Chondrocyte (in vitro differentiated cells): ENCODE data around the gene FOXP1. TPM values are rescaled to one million over a fixed set of nuclear protein-coding genes. Genes with fewer than 3 reads are reported as not detected.

ENCODE experiments used
- DNase-seq: peaks from one replicate; pipeline ENCODE4 v3.0.0; 2021; ENCODE audit warnings: mixed read lengths, low spot score
- H3K27ac Mint-ChIP-seq: one replicate; pipeline ENCODE4 v1.8.0; 2021; ENCODE audit warnings: mild to moderate bottlenecking, moderate library complexity, mixed read lengths; ENCODE audit not compliant: unreplicated experiment
- H3K27me3 Mint-ChIP-seq: 2 replicates; pipeline ENCODE4 v1.8.0; 2021; ENCODE audit warnings: low read depth, mixed read lengths
- H3K36me3 Mint-ChIP-seq: 2 replicates; pipeline ENCODE4 v1.8.0; 2021; ENCODE audit warnings: low read depth, mixed read lengths
- H3K4me1 Mint-ChIP-seq: 2 replicates; pipeline ENCODE4 v1.8.0; 2021; ENCODE audit warnings: low read depth, mild to moderate bottlenecking, mixed read lengths
- H3K4me3 Mint-ChIP-seq: one replicate; pipeline ENCODE4 v1.8.0; 2021; ENCODE audit warnings: mild to moderate bottlenecking, moderate library complexity, mixed read lengths; ENCODE audit not compliant: unreplicated experiment
- H3K9me3 Mint-ChIP-seq: 2 replicates; pipeline ENCODE4 v1.8.0; 2021; ENCODE audit warnings: low read depth, mixed read lengths
- CTCF ChIP-seq: fragments of 200-600 bp; sonication (generic); IDR thresholded peaks from 2 replicates; pipeline ENCODE4 v1.5.0; 2021; ENCODE audit warnings: antibody characterized with exemption, mild to moderate bottlenecking, moderate library complexity
- total RNA-seq: library from RNA; stranded (reverse); gene quantifications from 3 replicates; pipeline ENCODE4 v1.2.1, GENCODE V29; 2021

The FOXP1 gene
- total RNA-seq, 1 donor from 2014 or later, result 206 TPM

GRCh38 chr3:71090207-71090606, 493.3 kb downstream of the FOXP1 start:
- TF ChIP-seq CTCF, result no peak
- H3K4me3 Mint-ChIP-seq, result no peak overlapping the region
- no peak overlapping the region for H3K27ac Mint-ChIP-seq
- H3K9me3 Mint-ChIP-seq, result no peaks in the 10 kb centered on the region
- no peak for DNase-seq
- H3K27me3 Mint-ChIP-seq, result no peaks in the 10 kb centered on the region
- peaks cover 45% of the 10 kb centered on the region for H3K4me1 Mint-ChIP-seq
- peaks cover 14% of the 10 kb centered on the region for H3K36me3 Mint-ChIP-seq

GRCh38 chr3:71089271-71089847, 494.2 kb downstream of the FOXP1 start:
- Mint-ChIP-seq H3K4me3 (no peak overlapping the region), H3K27me3 (no peaks in the 10 kb centered on the region), H3K9me3 (no peaks in the 10 kb centered on the region), H3K27ac (peak overlapping the region; percentile 22), H3K4me1 (peaks cover 47% of the 10 kb centered on the region), H3K36me3 (peaks cover 13% of the 10 kb centered on the region)
- no peak for TF ChIP-seq CTCF
- DNase-seq, result no peak

- Mint-ChIP-seq H3K9me3 (no peaks in the 10 kb centered on the region), H3K4me3 (no peak overlapping the region), H3K36me3 (peaks cover 14% of the 10 kb centered on the region), H3K4me1 (peaks cover 51% of the 10 kb centered on the region), H3K27ac (peak overlapping the region; percentile 22), H3K27me3 (no peaks in the 10 kb centered on the region)
- DNase-seq, result no peak
- TF ChIP-seq CTCF, result no peak
Observed at GRCh38 chr3:71088742-71089141, 494.8 kb downstream of the FOXP1 start.

- Mint-ChIP-seq H3K4me3 (no peak overlapping the region), H3K4me1 (peaks cover 54% of the 10 kb centered on the region), H3K27me3 (no peaks in the 10 kb centered on the region), H3K27ac (peak overlapping the region; percentile 29), H3K36me3 (peaks cover 14% of the 10 kb centered on the region), H3K9me3 (no peaks in the 10 kb centered on the region)
- TF ChIP-seq CTCF, result no peak
- no peak for DNase-seq
Observed at GRCh38 chr3:71088019-71088708, 495.4 kb downstream of the FOXP1 start.

- no peak for DNase-seq
- Mint-ChIP-seq H3K4me1 (peaks cover 51% of the 10 kb centered on the region), H3K27ac (peak overlapping the region; percentile 65), H3K36me3 (peaks cover 14% of the 10 kb centered on the region), H3K9me3 (no peaks in the 10 kb centered on the region), H3K27me3 (no peaks in the 10 kb centered on the region), H3K4me3 (no peak overlapping the region)
- no peak for TF ChIP-seq CTCF
Observed at GRCh38 chr3:71087143-71088018, 496.1 kb downstream of the FOXP1 start.
